ENCODE measurements around the gene TUBB2B. TPM values are rescaled to one million over a fixed set of nuclear protein-coding genes. Genes with fewer than 3 reads are reported as not detected.

Gene TUBB2B
- total and polyA plus RNA-seq, 10 donors = 0.39 to 2.2 (median 1.0) TPM; not detected in 1

GRCh38 chr6:3253597-3253961 is 26.1 kb upstream of the TUBB2B start:
- Histone ChIP-seq H3K4me3 (no peak overlapping the region), H3K36me3 (no peaks in the 10 kb centered on the region), H3K4me1 (peaks cover 9 to 20% (median 14%) of the 10 kb centered on the region in 6 donors), H3K9me3 (peaks cover 0 to 4% (median 0%) of the 10 kb centered on the region in 8 donors), H3K27me3 (replicated peaks in 1 of 7) (peaks cover 0 to 26% (median 5%) of the 10 kb centered on the region in 7 donors), H3K27ac (no peak overlapping the region)
- intact Hi-C loops (cut with DNase I; ENCODE audit: low total_unique reads) = loop anchor here (5.0 to 10.0 kb wide), 2 partner anchors 89 to 126 kb away; no protein-coding TSS in a partner anchor
- TF ChIP-seq CTCF (IDR thresholded peaks at IDR 0.05 in 8 of 11, conservative IDR thresholded peaks at IDR 0.05 in 3 of 11) (no peak), POLR2AphosphoS5 (IDR thresholded peaks at IDR 0.05) (no peak), POLR2A (IDR thresholded peaks at IDR 0.05) (no peak)
- peak; percentile 74 for DNase-seq
- 96 to 99% (median 98%) methylated on average over 23 to 40 of the region's 40 CpGs for WGBS, 5 donors

- no peak for DNase-seq
- WGBS, 5 donors = 89 to 94% (median 94%) methylated on average over 21 to 22 of the region's 22 CpGs
- intact Hi-C loops (cut with DNase I; ENCODE audit: low total_unique reads) = loop anchor here (5.0 to 10.0 kb wide), 2 partner anchors 88 to 126 kb away; no protein-coding TSS in a partner anchor
Measured at GRCh38 chr6:3252861-3253596, 25.6 kb upstream of the TUBB2B start.

GRCh38 chr6:3252369-3252768 is 24.9 kb upstream of the TUBB2B start:
- TF ChIP-seq POLR2AphosphoS5 (IDR thresholded peaks at IDR 0.05) = no peak
- TF ChIP-seq CTCF (IDR thresholded peaks at IDR 0.05 in 8 of 11, conservative IDR thresholded peaks at IDR 0.05 in 3 of 11) = no peak
- TF ChIP-seq POLR2A (IDR thresholded peaks at IDR 0.05) = no peak
- 79 to 89% (median 87%) methylated on average over 10 of the region's 10 CpGs for WGBS, 5 donors

More at GRCh38 chr6:3252861-3253596, 25.6 kb upstream of the TUBB2B start:
- H3K36me3 ChIP-seq = no peaks in the 10 kb centered on the region
- TF ChIP-seq POLR2A (IDR thresholded peaks at IDR 0.05) = no peak
- H3K4me1 ChIP-seq = peaks cover 7 to 14% (median 9%) of the 10 kb centered on the region in 6 donors
- H3K4me3 ChIP-seq = no peak overlapping the region
- peaks cover 0 to 32% (median 7%) of the 10 kb centered on the region in 7 donors for H3K27me3 ChIP-seq (replicated peaks in 1 of 7)
- peaks cover 0 to 4% (median 0%) of the 10 kb centered on the region in 8 donors for H3K9me3 ChIP-seq
- H3K27ac ChIP-seq = no peak overlapping the region

GRCh38 chr6:3251462-3252314 is 24.2 kb upstream of the TUBB2B start:
- Histone ChIP-seq H3K27ac (no peak overlapping the region), H3K36me3 (no peaks in the 10 kb centered on the region), H3K27me3 (replicated peaks in 1 of 7) (peaks cover 0 to 45% (median 15%) of the 10 kb centered on the region in 7 donors), H3K4me3 (peak overlapping the region in 2 of 8 donors; percentile 4 to 25), H3K4me1 (peaks cover 7 to 14% (median 9%) of the 10 kb centered on the region in 6 donors), H3K9me3 (peaks cover 0 to 4% (median 0%) of the 10 kb centered on the region in 8 donors)
- peak; percentile 92 for DNase-seq
- intact Hi-C loops (cut with DNase I; ENCODE audit: low total_unique reads) = loop anchor here (5.0 to 10.0 kb wide), 2 partner anchors 87 to 124 kb away; no protein-coding TSS in a partner anchor
- WGBS, 5 donors = 35 to 39% (median 37%) methylated on average over 20 of the region's 20 CpGs
- TF ChIP-seq POLR2AphosphoS5 (IDR thresholded peaks at IDR 0.05) (peak in 2 of 3 donors; percentile 16 to 30), CTCF (IDR thresholded peaks at IDR 0.05 in 8 of 11, conservative IDR thresholded peaks at IDR 0.05 in 3 of 11) (peak; percentile 92 to 98 (median 96)), POLR2A (IDR thresholded peaks at IDR 0.05) (no peak)

More at GRCh38 chr6:3252369-3252768, 24.9 kb upstream of the TUBB2B start:
- peaks cover 7 to 14% (median 9%) of the 10 kb centered on the region in 6 donors for H3K4me1 ChIP-seq
- H3K36me3 ChIP-seq = no peaks in the 10 kb centered on the region
- H3K9me3 ChIP-seq = peaks cover 0 to 4% (median 0%) of the 10 kb centered on the region in 8 donors
- intact Hi-C loops (cut with DNase I; ENCODE audit: low total_unique reads) = loop anchor here (5.0 to 10.0 kb wide), 2 partner anchors 88 to 125 kb away; no protein-coding TSS in a partner anchor
- H3K27ac ChIP-seq = no peak overlapping the region
- H3K4me3 ChIP-seq = no peak overlapping the region
- no peak for DNase-seq
- H3K27me3 ChIP-seq (replicated peaks in 1 of 7) = peaks cover 0 to 39% (median 14%) of the 10 kb centered on the region in 7 donors

Data from spleen (tissue), 11 donors.